ENCODE results near the gene CACNA2D4. TPM values are rescaled to one million over a fixed set of nuclear protein-coding genes. Genes with fewer than 3 reads are reported as not detected.

Gene CACNA2D4
- total and polyA plus RNA-seq, 4 donors, result 0.82 to 2.8 (median 1.3) TPM

- DNase-seq (ENCODE audit: low spot score), result no peak
- Histone ChIP-seq H3K36me3 (ENCODE audit: control insufficient read depth in 4 of 4, insufficient read depth in 3 of 4, low read depth in 1 of 4, low read length in 3 of 4) (no peaks in the 10 kb centered on the region), H3K27me3 (ENCODE audit: control insufficient read depth in 4 of 4, insufficient read depth in 4 of 4, low read length in 3 of 4) (no peaks in the 10 kb centered on the region), H3K9ac (ENCODE audit: low read depth in 1 of 2, low read length in 2 of 2) (no peak overlapping the region), H3K4me1 (ENCODE audit: control insufficient read depth in 4 of 4, insufficient read depth in 4 of 4, low read length in 3 of 4) (no peaks in the 10 kb centered on the region), H3K9me3 (ENCODE audit: control insufficient read depth in 4 of 4, low read length in 3 of 4) (no peaks in the 10 kb centered on the region), H3K4me3 (ENCODE audit: low read depth in 1 of 3, low read length in 3 of 3) (no peak overlapping the region), H3K27ac (ENCODE audit: low read depth in 1 of 2, low read length in 2 of 2) (no peak overlapping the region)
- WGBS, result 88% methylated on average over 7 of the region's 7 CpGs
- no peak for TF ChIP-seq RXRA (IDR thresholded peaks at IDR 0.05)
- no peak for TF ChIP-seq RAD21 (IDR thresholded peaks at IDR 0.05)
- no peak for TF ChIP-seq ZBTB33 (IDR thresholded peaks at IDR 0.05)
Observed at GRCh38 chr12:1803736-1804135, 114.7 kb downstream of the CACNA2D4 start.

- Histone ChIP-seq H3K9me3 (ENCODE audit: control insufficient read depth in 4 of 4, low read length in 3 of 4) (no peaks in the 10 kb centered on the region), H3K9ac (ENCODE audit: low read depth in 1 of 2, low read length in 2 of 2) (no peak overlapping the region), H3K27ac (ENCODE audit: low read depth in 1 of 2, low read length in 2 of 2) (no peak overlapping the region), H3K27me3 (ENCODE audit: control insufficient read depth in 4 of 4, insufficient read depth in 4 of 4, low read length in 3 of 4) (no peaks in the 10 kb centered on the region), H3K4me3 (ENCODE audit: low read depth in 1 of 3, low read length in 3 of 3) (no peak overlapping the region), H3K4me1 (ENCODE audit: control insufficient read depth in 4 of 4, insufficient read depth in 4 of 4, low read length in 3 of 4) (peaks cover 0 to 5% (median 4%) of the 10 kb centered on the region in 4 donors), H3K36me3 (ENCODE audit: control insufficient read depth in 4 of 4, insufficient read depth in 3 of 4, low read depth in 1 of 4, low read length in 3 of 4) (no peaks in the 10 kb centered on the region)
- no peak for TF ChIP-seq RXRA (IDR thresholded peaks at IDR 0.05)
- TF ChIP-seq, protein P1, sequence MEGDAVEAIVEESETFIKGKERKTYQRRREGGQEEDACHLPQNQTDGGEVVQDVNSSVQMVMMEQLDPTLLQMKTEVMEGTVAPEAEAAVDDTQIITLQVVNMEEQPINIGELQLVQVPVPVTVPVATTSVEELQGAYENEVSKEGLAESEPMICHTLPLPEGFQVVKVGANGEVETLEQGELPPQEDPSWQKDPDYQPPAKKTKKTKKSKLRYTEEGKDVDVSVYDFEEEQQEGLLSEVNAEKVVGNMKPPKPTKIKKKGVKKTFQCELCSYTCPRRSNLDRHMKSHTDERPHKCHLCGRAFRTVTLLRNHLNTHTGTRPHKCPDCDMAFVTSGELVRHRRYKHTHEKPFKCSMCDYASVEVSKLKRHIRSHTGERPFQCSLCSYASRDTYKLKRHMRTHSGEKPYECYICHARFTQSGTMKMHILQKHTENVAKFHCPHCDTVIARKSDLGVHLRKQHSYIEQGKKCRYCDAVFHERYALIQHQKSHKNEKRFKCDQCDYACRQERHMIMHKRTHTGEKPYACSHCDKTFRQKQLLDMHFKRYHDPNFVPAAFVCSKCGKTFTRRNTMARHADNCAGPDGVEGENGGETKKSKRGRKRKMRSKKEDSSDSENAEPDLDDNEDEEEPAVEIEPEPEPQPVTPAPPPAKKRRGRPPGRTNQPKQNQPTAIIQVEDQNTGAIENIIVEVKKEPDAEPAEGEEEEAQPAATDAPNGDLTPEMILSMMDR (IDR thresholded peaks at IDR 0.05; ENCODE audit: low read depth, low read length, missing input control), result no peak
- TF ChIP-seq REST (IDR thresholded peaks at IDR 0.05), result no peak
- TF ChIP-seq, protein P2, sequence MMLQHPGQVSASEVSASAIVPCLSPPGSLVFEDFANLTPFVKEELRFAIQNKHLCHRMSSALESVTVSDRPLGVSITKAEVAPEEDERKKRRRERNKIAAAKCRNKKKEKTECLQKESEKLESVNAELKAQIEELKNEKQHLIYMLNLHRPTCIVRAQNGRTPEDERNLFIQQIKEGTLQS (IDR thresholded peaks at IDR 0.05), result no peak
- no peak for TF ChIP-seq YY1 (IDR thresholded peaks at IDR 0.05)
- no peak for TF ChIP-seq TAF1 (conservative IDR thresholded peaks at IDR 0.05)
- no peak for TF ChIP-seq FOXA2 (IDR thresholded peaks at IDR 0.05)
- TF ChIP-seq FOXA1 (IDR thresholded peaks at IDR 0.05), result no peak
- TF ChIP-seq HNF4A (conservative IDR thresholded peaks at IDR 0.05), result no peak
- no peak for TF ChIP-seq JUND (IDR thresholded peaks at IDR 0.05)
- no peak for TF ChIP-seq RAD21 (IDR thresholded peaks at IDR 0.05)
- no peak for TF ChIP-seq EGR1 (IDR thresholded peaks at IDR 0.05; ENCODE audit: low read depth in 2 of 2)
- no peak for TF ChIP-seq HNF4G (IDR thresholded peaks at IDR 0.05)
- TF ChIP-seq ZBTB33 (IDR thresholded peaks at IDR 0.05), result no peak
- 80% methylated on average over 16 of the region's 16 CpGs for WGBS
- DNase-seq (ENCODE audit: low spot score), result no peak
Observed at GRCh38 chr12:1801303-1801975, 117.0 kb downstream of the CACNA2D4 start.
